CD4-positive, alpha-beta T cell (primary cell): Measurements from ENCODE around the gene TSHZ2. TPM values are rescaled to one million over a fixed set of nuclear protein-coding genes. Genes with fewer than 3 reads are reported as not detected.

Experiments
- ATAC-seq: fragments of 200-7000 bp; cut with Tn5 transposase; one replicate; pipeline ENCODE4 v1.10.0; 2022; ENCODE audit warnings: mild to moderate bottlenecking; ENCODE audit not compliant: poor library complexity
- CTCF ChIA-PET: fragments of 350-600 bp; sonication (Branson Sonifier 250); formaldehyde crosslinking; loops from one replicate; lab custom pipeline; 2021; ENCODE audit warnings: antibody characterized with exemption, inconsistent platforms; lab: Charles Lee
- POLR2A ChIA-PET: fragments of 350-600 bp; sonication (Branson Sonifier 250); formaldehyde crosslinking; loops from one replicate; lab custom pipeline; 2021; ENCODE audit warnings: antibody characterized with exemption, inconsistent platforms; lab: Charles Lee
- DNase-seq, 14 experiments: peaks; one replicate each; pipeline ENCODE4 v3.0.0-alpha.2; 2013 to 2020; ENCODE audit warnings: mixed read lengths in 2 of 14
- H3K27ac ChIP-seq, 2 donors: one replicate each; pipeline versions ENCODE4 v1.5.1 to v1.7.0; 2013; ENCODE audit warnings: low read length in 2 of 2, low read depth in 1 of 2, mild to moderate bottlenecking in 1 of 2
- H3K27me3 ChIP-seq, 2 experiments: 1 replicate in 1 of 2; 2 replicates in 1 of 2; pipeline versions ENCODE4 v1.6.1 to v1.7.0; 2013; ENCODE audit warnings: low read length in 2 of 2, control low read depth in 1 of 2, mild to moderate bottlenecking in 1 of 2, moderate library complexity in 1 of 2; ENCODE audit not compliant: insufficient read depth in 2 of 2, control insufficient read depth in 1 of 2
- H3K36me3 ChIP-seq: one replicate; pipeline ENCODE4 v1.6.1; 2013; ENCODE audit warnings: low read length, control low read depth; ENCODE audit not compliant: insufficient read depth
- H3K4me1 ChIP-seq: one replicate; pipeline ENCODE4 v1.6.1; 2013; ENCODE audit warnings: low read length, control low read depth; ENCODE audit not compliant: insufficient read depth
- H3K4me3 ChIP-seq: one replicate; pipeline ENCODE4 v1.5.1; 2013; ENCODE audit warnings: mild to moderate bottlenecking, low read length, moderate library complexity
- H3K9me3 ChIP-seq, 2 experiments: 1 replicate in 1 of 2; 2 replicates in 1 of 2; pipeline versions ENCODE4 v1.6.1 to v1.7.0; 2013; ENCODE audit warnings: low read length in 2 of 2, mild to moderate bottlenecking in 2 of 2, control low read depth in 1 of 2, moderate library complexity in 1 of 2; ENCODE audit not compliant: control insufficient read depth in 1 of 2, insufficient read depth in 1 of 2
- H3K27ac Mint-ChIP-seq: one replicate; pipeline ENCODE4 v1.8.0; 2020; ENCODE audit warnings: mixed read lengths
- H3K27me3 Mint-ChIP-seq: one replicate; pipeline ENCODE4 v1.8.0; 2021; ENCODE audit warnings: mixed read lengths
- H3K36me3 Mint-ChIP-seq: one replicate; pipeline ENCODE4 v1.8.0; 2021; ENCODE audit warnings: low read depth, mixed read lengths
- H3K4me1 Mint-ChIP-seq: one replicate; pipeline ENCODE4 v1.8.0; 2021; ENCODE audit warnings: low read depth, mixed read lengths
- H3K4me3 Mint-ChIP-seq: one replicate; pipeline ENCODE4 v1.8.0; 2020; ENCODE audit warnings: mild to moderate bottlenecking, mixed read lengths
- H3K9me3 Mint-ChIP-seq: one replicate; pipeline ENCODE4 v1.8.0; 2020; ENCODE audit warnings: mixed read lengths
- intact Hi-C, 2 experiments: fragments of 100-400 bp; cut with DNase I in 1 of 2; cut with micrococcal nuclease in 1 of 2; formaldehyde crosslinking; loops; one replicate each; pipeline versions ENCODE4 v1.15.1 to v1.9.0; 2023 to 2025; cut with DNase I, micrococcal nuclease
- total RNA-seq, 174 experiments: library from RNA in 2 of 174; stranded (reverse) in 2 of 174; gene quantifications; one replicate each; pipeline ENCODE4 v1.2.3 and lab custom pipeline; 2021 to 2026
- TF ChIP-seq, protein P1 (sequence below): fragments of 200-600 bp; IDR thresholded peaks from one replicate; pipeline ENCODE4 v1.8.0; 2022; ENCODE audit warnings: antibody characterized with exemption, mild to moderate bottlenecking

TSHZ2 gene
- total RNA-seq, 2 experiments from 2014 or later: 26.1 to 27.4 TPM

DNA sequence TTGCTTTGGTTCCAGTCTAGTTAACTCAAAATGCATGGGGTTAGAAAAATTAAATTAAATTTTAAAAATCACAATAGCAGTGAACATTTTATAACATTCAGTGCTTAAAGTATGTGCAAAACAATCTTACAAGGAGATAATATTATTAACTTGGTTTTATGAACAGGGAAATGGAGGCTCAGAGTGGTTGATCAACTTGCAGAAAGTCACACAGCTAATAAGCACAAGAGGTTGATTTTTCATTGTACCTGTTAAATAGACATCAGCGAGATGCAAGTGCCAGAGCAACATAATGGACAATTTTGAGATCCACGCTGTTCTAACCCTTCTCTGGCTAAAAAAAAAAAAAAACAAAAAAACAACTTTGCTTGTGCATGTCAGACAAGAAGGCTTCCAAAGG lies 219.8 kb downstream of the TSHZ2 start:
- Histone ChIP-seq H3K27me3 (no peaks in the 10 kb centered on the region), H3K27ac (no peak overlapping the region), H3K36me3 (no peaks in the 10 kb centered on the region), H3K9me3 (no peaks in the 10 kb centered on the region), H3K4me3 (no peak overlapping the region), H3K4me1 (no peaks in the 10 kb centered on the region)
- no peaks in the 10 kb centered on the region for H3K36me3 Mint-ChIP-seq
- DNase-seq (no peak), ATAC-seq (no peak)
- H3K9me3 Mint-ChIP-seq: no peaks in the 10 kb centered on the region
- no peak overlapping the region for H3K4me3 Mint-ChIP-seq
- peaks cover 21% of the 10 kb centered on the region for H3K4me1 Mint-ChIP-seq
- ChIA-PET POLR2A (no interaction called here), CTCF (no interaction called here)
- TF ChIP-seq, protein P1, sequence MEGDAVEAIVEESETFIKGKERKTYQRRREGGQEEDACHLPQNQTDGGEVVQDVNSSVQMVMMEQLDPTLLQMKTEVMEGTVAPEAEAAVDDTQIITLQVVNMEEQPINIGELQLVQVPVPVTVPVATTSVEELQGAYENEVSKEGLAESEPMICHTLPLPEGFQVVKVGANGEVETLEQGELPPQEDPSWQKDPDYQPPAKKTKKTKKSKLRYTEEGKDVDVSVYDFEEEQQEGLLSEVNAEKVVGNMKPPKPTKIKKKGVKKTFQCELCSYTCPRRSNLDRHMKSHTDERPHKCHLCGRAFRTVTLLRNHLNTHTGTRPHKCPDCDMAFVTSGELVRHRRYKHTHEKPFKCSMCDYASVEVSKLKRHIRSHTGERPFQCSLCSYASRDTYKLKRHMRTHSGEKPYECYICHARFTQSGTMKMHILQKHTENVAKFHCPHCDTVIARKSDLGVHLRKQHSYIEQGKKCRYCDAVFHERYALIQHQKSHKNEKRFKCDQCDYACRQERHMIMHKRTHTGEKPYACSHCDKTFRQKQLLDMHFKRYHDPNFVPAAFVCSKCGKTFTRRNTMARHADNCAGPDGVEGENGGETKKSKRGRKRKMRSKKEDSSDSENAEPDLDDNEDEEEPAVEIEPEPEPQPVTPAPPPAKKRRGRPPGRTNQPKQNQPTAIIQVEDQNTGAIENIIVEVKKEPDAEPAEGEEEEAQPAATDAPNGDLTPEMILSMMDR: no peak
- intact Hi-C loops: no loop called here
- no peak overlapping the region for H3K27ac Mint-ChIP-seq
- no peaks in the 10 kb centered on the region for H3K27me3 Mint-ChIP-seq

DNA sequence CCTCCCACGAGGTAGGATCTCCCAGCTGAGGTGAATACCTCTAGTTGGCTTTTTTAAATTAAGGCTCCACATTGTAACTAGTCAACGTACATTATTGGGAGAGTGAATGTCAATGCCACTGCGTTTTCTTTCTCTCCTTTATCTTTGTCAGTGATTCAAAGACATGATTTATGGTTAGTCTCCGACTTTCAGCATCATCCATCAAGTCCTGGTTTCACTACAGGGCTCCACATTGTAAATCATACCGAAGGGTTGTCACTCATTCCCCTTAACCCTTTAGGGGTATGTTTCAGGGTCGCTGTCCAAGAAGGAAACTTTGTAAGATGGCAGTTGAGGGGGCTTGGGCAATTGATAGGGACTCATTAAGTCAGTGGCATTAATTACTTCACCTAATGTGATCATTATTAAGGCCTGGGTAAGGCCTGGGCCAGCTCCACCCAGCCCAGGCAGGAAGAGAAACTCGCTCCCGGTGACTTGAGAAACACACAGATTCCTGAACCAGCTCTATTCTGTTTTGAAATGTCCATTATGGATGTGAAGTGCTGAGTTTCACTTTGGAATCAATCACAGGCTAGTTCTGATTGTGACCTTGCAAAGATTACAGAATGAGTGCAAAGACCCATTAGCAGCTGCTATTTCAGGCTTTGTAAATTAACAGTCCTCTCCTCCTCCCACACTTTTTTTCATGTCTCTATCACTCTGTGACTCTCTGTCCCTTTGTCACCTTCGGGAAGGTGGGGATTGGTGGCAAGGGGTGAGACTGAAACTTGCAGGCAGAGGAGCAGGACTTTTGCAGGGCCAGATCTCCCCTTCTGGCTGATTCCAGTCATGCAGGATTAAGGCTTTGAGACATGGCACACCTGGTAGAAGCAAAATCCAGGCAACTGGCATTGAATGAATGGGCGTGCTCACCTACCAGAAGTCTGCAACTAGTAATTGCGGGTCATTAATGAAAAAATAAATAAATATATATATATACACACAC lies 222.4 kb downstream of the TSHZ2 start:
- TF ChIP-seq, protein P1: no peak
- no peaks in the 10 kb centered on the region for H3K36me3 ChIP-seq
- CTCF ChIA-PET: no interaction called here
- DNase-seq (no peak), ATAC-seq (no peak)
- no peak overlapping the region for H3K27ac ChIP-seq
- H3K27me3 ChIP-seq: no peaks in the 10 kb centered on the region
- H3K4me1 Mint-ChIP-seq: peaks cover 12% of the 10 kb centered on the region
- H3K9me3 ChIP-seq: no peaks in the 10 kb centered on the region
- no peak overlapping the region for H3K4me3 Mint-ChIP-seq
- H3K27ac Mint-ChIP-seq: no peak overlapping the region
- H3K4me1 ChIP-seq: no peaks in the 10 kb centered on the region
- no peaks in the 10 kb centered on the region for H3K27me3 Mint-ChIP-seq
- H3K4me3 ChIP-seq: no peak overlapping the region
- intact Hi-C loops: no loop called here
- no peaks in the 10 kb centered on the region for H3K9me3 Mint-ChIP-seq
- no peaks in the 10 kb centered on the region for H3K36me3 Mint-ChIP-seq
- POLR2A ChIA-PET: no interaction called here

DNA sequence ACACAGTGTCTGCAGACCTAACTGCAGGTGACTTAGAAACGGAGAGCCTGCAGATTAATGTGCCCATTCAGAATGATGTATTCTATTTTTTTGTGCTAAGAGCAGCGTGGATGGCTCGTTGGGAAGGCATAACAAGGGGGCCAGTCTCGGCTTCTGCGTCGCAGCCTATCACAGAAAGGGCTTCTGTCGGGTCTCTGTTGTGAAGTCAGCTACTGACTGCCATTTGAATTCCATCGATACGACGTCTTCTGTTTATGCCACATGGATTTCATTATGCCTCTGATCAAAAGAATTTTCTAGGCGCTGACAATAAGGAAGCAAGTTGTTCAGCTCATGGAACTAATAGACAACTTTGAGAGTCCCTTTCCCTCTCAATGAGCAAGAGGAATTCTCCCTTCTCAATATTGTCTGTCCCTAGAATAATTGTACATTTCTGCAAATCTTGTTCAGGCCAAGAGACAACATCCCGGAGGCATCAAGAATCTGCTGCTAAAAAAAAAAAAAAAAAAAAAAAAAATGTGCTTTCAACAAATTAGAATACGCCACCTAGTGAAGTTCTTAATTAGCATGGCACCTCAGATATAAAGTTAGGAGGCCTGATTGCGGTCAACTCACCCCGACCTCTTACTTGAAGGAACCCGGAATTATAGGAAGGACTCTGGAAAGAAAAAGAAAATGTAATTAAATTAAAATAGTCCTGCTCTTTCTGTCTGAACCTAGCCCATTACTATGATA lies 223.9 kb downstream of the TSHZ2 start:
- TF ChIP-seq, protein P1: no peak
- Mint-ChIP-seq H3K9me3 (no peaks in the 10 kb centered on the region), H3K4me3 (no peak overlapping the region), H3K27ac (no peak overlapping the region), H3K27me3 (no peaks in the 10 kb centered on the region), H3K36me3 (no peaks in the 10 kb centered on the region), H3K4me1 (peaks cover 12% of the 10 kb centered on the region)
- H3K27me3 ChIP-seq: no peaks in the 10 kb centered on the region
- H3K36me3 ChIP-seq: no peaks in the 10 kb centered on the region
- DNase-seq (no peak), ATAC-seq (no peak)
- POLR2A ChIA-PET: no interaction called here
- CTCF ChIA-PET: no interaction called here
- intact Hi-C loops: no loop called here
- no peak overlapping the region for H3K4me3 ChIP-seq
- no peak overlapping the region for H3K27ac ChIP-seq
- no peaks in the 10 kb centered on the region for H3K9me3 ChIP-seq
- no peaks in the 10 kb centered on the region for H3K4me1 ChIP-seq
